GM18505 (cell line): ENCODE measurements around the gene TTC6.

Source experiments
- ATAC-seq: cut with Tn5 transposase; IDR thresholded peaks from one replicate; pipeline ENCODE4 v1.9.1; 2021; ENCODE audit not compliant: unreplicated experiment
- POLR2A ChIP-seq: IDR thresholded peaks from 4 replicates; pipeline ENCODE4 v1.6.1; 2011; ENCODE audit warnings: borderline replicate concordance; ENCODE audit not compliant: insufficient read depth, insufficient read length; ENCODE audit errors: extremely low read depth

TTC6 gene

DNA sequence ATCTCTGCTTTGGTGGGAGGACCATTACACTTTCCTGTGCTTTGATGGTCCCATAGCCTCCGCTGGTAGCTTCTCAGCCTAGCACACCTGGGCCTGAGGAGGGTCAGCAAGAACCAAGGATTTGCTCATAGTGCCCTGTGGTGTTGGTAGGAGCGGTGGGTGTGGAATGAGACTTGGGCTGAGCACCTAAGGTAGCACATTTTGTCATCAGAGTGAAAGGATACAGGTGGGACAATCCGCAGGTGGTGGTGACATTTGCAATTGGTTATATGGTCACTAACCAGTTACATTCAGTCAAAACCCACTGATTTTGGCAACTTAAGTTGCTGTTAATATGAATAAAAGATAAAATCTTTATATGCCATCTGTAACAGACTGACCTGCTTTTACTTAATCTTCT lies 46.7 kb downstream of the TTC6 start:
- ATAC-seq: no peak
- no peak for TF ChIP-seq POLR2A

DNA sequence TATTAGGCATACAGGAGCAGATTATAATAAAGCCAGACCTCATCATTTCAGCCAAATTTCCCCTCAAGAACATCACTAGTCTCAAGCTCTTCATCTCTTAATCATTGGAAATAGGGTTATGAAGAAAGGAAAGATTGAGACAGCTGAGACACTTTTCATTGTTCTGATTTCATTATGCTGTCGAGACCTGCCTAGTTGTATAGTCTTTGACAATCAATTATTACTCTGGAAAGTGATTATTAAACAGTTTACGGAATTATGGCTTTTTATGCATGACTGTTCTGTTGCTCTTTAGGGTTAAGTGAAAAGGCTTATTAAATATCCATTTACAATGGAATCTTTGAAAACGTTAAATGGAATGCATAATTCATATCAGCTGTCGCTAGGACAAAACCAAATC lies 48.3 kb downstream of the TTC6 start:
- TF ChIP-seq POLR2A: no peak
- no peak for ATAC-seq
